H9 (cell line): ENCODE data around the gene ELFN2. TPM values are rescaled to one million over a fixed set of nuclear protein-coding genes. Genes with fewer than 3 reads are reported as not detected.

Source experiments
- DNase-seq: peaks from one replicate; pipeline ENCODE4 v3.0.0-alpha.2; 2017
- H2AFZ ChIP-seq: one replicate; pipeline ENCODE4 v1.6.1; 2013; ENCODE audit warnings: mild to moderate bottlenecking, low read length, control low read depth, moderate library complexity
- H2AK5ac ChIP-seq: 2 replicates; pipeline ENCODE4 v1.6.1; 2013; ENCODE audit warnings: low read length, control low read depth, mixed read lengths; ENCODE audit not compliant: insufficient read length
- H2BK120ac ChIP-seq: one replicate; pipeline ENCODE4 v1.6.1; 2013; ENCODE audit warnings: low read depth, mild to moderate bottlenecking, low read length, control low read depth, inconsistent platforms; ENCODE audit not compliant: poor library complexity, severe bottlenecking
- H2BK12ac ChIP-seq: 2 replicates; pipeline ENCODE4 v1.6.1; 2013; ENCODE audit warnings: low read length, control low read depth, mixed read lengths, low read depth; ENCODE audit not compliant: insufficient read length
- H2BK15ac ChIP-seq: 2 replicates; pipeline ENCODE4 v1.6.1; 2013; ENCODE audit warnings: low read depth, low read length, control low read depth
- H2BK20ac ChIP-seq: one replicate; pipeline ENCODE4 v1.6.1; 2013; ENCODE audit warnings: low read depth, mild to moderate bottlenecking, low read length, control low read depth, inconsistent platforms; ENCODE audit not compliant: poor library complexity, severe bottlenecking
- H2BK5ac ChIP-seq: 2 replicates; pipeline ENCODE4 v1.6.1; 2013; ENCODE audit warnings: low read length, control low read depth, mixed read lengths; ENCODE audit not compliant: insufficient read length
- H3K14ac ChIP-seq: 2 replicates; pipeline ENCODE4 v1.6.1; 2013; ENCODE audit warnings: low read length, control low read depth; ENCODE audit not compliant: insufficient read depth
- H3K18ac ChIP-seq: 2 replicates; pipeline ENCODE4 v1.6.1; 2013; ENCODE audit warnings: low read depth, mild to moderate bottlenecking, mixed read lengths, low read length, control low read depth; ENCODE audit not compliant: insufficient read length
- H3K23ac ChIP-seq: 2 replicates; pipeline ENCODE4 v1.6.1; 2013; ENCODE audit warnings: low read length, control low read depth, mixed read lengths, low read depth; ENCODE audit not compliant: insufficient read length
- H3K23me2 ChIP-seq: 2 replicates; pipeline ENCODE4 v1.6.1; 2013; ENCODE audit warnings: low read depth, mild to moderate bottlenecking, mixed read lengths, low read length, control low read depth; ENCODE audit not compliant: insufficient read length, poor library complexity, severe bottlenecking
- H3K27ac ChIP-seq: 2 replicates; pipeline ENCODE4 v1.5.1; 2013; ENCODE audit warnings: low read length, control low read depth, mixed read lengths, low read depth; ENCODE audit not compliant: insufficient read length
- H3K27me3 ChIP-seq: 2 replicates; pipeline ENCODE4 v1.6.1; 2013; ENCODE audit warnings: low read length, control low read depth, inconsistent platforms; ENCODE audit not compliant: insufficient read depth
- H3K4ac ChIP-seq: 2 replicates; pipeline ENCODE4 v1.6.1; 2013; ENCODE audit warnings: low read depth, mild to moderate bottlenecking, control low read depth, inconsistent platforms, low read length, moderate library complexity
- H3K4me1 ChIP-seq: 2 replicates; pipeline ENCODE4 v1.6.1; 2013; ENCODE audit warnings: low read length, control low read depth, inconsistent platforms; ENCODE audit not compliant: insufficient read depth
- H3K4me2 ChIP-seq: 2 replicates; pipeline ENCODE4 v1.6.1; 2013; ENCODE audit warnings: low read length, control low read depth, mixed read lengths; ENCODE audit not compliant: insufficient read length, insufficient read depth
- H3K56ac ChIP-seq: 2 replicates; pipeline ENCODE4 v1.6.1; 2013; ENCODE audit warnings: low read depth, mild to moderate bottlenecking, mixed read lengths, low read length, control low read depth; ENCODE audit not compliant: insufficient read length
- H3K79me1 ChIP-seq: 2 replicates; pipeline ENCODE4 v1.6.1; 2013; ENCODE audit warnings: low read depth, mild to moderate bottlenecking, moderate library complexity, low read length, control low read depth, inconsistent platforms; ENCODE audit not compliant: insufficient read depth, poor library complexity, severe bottlenecking
- H3K79me2 ChIP-seq: 2 replicates; pipeline ENCODE4 v1.6.1; 2013; ENCODE audit warnings: low read length, control low read depth, inconsistent platforms; ENCODE audit not compliant: insufficient read depth
- H3K9ac ChIP-seq: 2 replicates; pipeline ENCODE4 v1.6.1; 2013; ENCODE audit warnings: low read length, control low read depth, mixed read lengths; ENCODE audit not compliant: insufficient read length; ENCODE audit errors: extremely low read depth
- H3K9me3 ChIP-seq: one replicate; pipeline ENCODE4 v1.6.1; 2013; ENCODE audit warnings: low read depth, low read length, inconsistent platforms; ENCODE audit not compliant: control insufficient read depth
- H3T11ph ChIP-seq: one replicate; pipeline ENCODE4 v1.6.1; 2013; ENCODE audit warnings: mild to moderate bottlenecking, low read length, control low read depth, inconsistent platforms
- H4K20me1 ChIP-seq: one replicate; pipeline ENCODE4 v1.6.1; 2013; ENCODE audit not compliant: control insufficient read depth, insufficient read length, insufficient read depth
- H4K5ac ChIP-seq: 2 replicates; pipeline ENCODE4 v1.6.1; 2013; ENCODE audit warnings: low read depth, mild to moderate bottlenecking, mixed read lengths, low read length, control low read depth; ENCODE audit not compliant: insufficient read length
- H4K8ac ChIP-seq: replicated peaks from 2 replicates; pipeline ENCODE4 v1.6.1; 2013; ENCODE audit warnings: low read length, control low read depth, mixed read lengths, low read depth; ENCODE audit not compliant: insufficient read length
- H4K91ac ChIP-seq: 2 replicates; pipeline ENCODE4 v1.6.1; 2013; ENCODE audit warnings: low read depth, mild to moderate bottlenecking, moderate library complexity, mixed read lengths, low read length, control low read depth; ENCODE audit not compliant: insufficient read length
- H3K27ac Mint-ChIP-seq, 3 experiments: 2 replicates in 2 of 3; 3 replicates in 1 of 3; pipeline ENCODE4 v1.8.0; 2020 to 2021; ENCODE audit warnings: mixed read lengths in 3 of 3, mild to moderate bottlenecking in 1 of 3, moderate library complexity in 1 of 3
- H3K27me3 Mint-ChIP-seq: 2 replicates; pipeline ENCODE4 v1.8.0; 2021; ENCODE audit warnings: low read depth, mild to moderate bottlenecking, moderate library complexity, mixed read lengths
- H3K36me3 Mint-ChIP-seq, 3 experiments: 2 replicates in 2 of 3; 3 replicates in 1 of 3; pipeline ENCODE4 v1.8.0; 2020 to 2021; ENCODE audit warnings: low read depth in 3 of 3, mixed read lengths in 3 of 3; ENCODE audit not compliant: insufficient read depth in 1 of 3
- H3K4me1 Mint-ChIP-seq, 2 experiments: 2 replicates each; pipeline ENCODE4 v1.8.0; 2020; ENCODE audit warnings: mixed read lengths in 2 of 2
- H3K4me3 Mint-ChIP-seq, 2 experiments: 2 replicates in 1 of 2; 3 replicates in 1 of 2; pipeline ENCODE4 v1.8.0; 2020 to 2021; ENCODE audit warnings: mild to moderate bottlenecking in 2 of 2, mixed read lengths in 2 of 2, moderate library complexity in 1 of 2
- H3K9me3 Mint-ChIP-seq, 2 experiments: 2 replicates in 1 of 2; 3 replicates in 1 of 2; pipeline ENCODE4 v1.8.0; 2020; ENCODE audit warnings: mild to moderate bottlenecking in 2 of 2, mixed read lengths in 2 of 2, moderate library complexity in 1 of 2
- CTCF ChIP-seq: fragments of 200-600 bp; sonication (generic); conservative IDR thresholded peaks from 3 replicates; pipeline ENCODE4 v1.8.0; 2021; ENCODE audit warnings: antibody characterized with exemption, mild to moderate bottlenecking
- WGBS: extraction: QIAGEN DNeasy Blood & Tissue Kit; methylation state at CpG from one replicate; pipeline ENCODE4 v1.1.7; 2013; ENCODE audit warnings: missing lambda C conversion rate, low lambda C conversion rate, mixed read lengths; ENCODE audit not compliant: insufficient read length; ENCODE audit errors: extremely low coverage; 5-methylcytosine and 5-hydroxymethylcytosine counted together
- total RNA-seq: library from RNA; stranded (reverse); gene quantifications from 2 replicates; pipeline ENCODE4 v1.2.1, GENCODE V29; 2021

Gene ELFN2
- total RNA-seq, 1 experiment from 2014 or later = 0.70 TPM

GRCh38 chr22:37464181-37464580 is 36.9 kb upstream of the ELFN2 start:
- H3K56ac ChIP-seq = no peak overlapping the region
- no peaks in the 10 kb centered on the region for H4K20me1 ChIP-seq
- no peaks in the 10 kb centered on the region for H3K79me1 ChIP-seq
- no peak overlapping the region for H3K4ac ChIP-seq
- no peaks in the 10 kb centered on the region for H3K9me3 ChIP-seq
- TF ChIP-seq CTCF = no peak
- no CpG with 5 or more reads among the region's 4 CpGs for WGBS
- no peak overlapping the region for H3K23ac ChIP-seq
- H4K91ac ChIP-seq = no peak overlapping the region
- H3K9me3 Mint-ChIP-seq = no peaks in the 10 kb centered on the region
- no peak overlapping the region for H2BK12ac ChIP-seq
- H3K9ac ChIP-seq = no peak overlapping the region
- H3K4me2 ChIP-seq = no peak overlapping the region
- no peak overlapping the region for H2AK5ac ChIP-seq
- no peaks in the 10 kb centered on the region; the same call in 1 of the 2 replicates for H3K4me1 ChIP-seq
- no peak overlapping the region for H2AFZ ChIP-seq
- H3K18ac ChIP-seq = no peak overlapping the region
- H3K27ac ChIP-seq = no peak overlapping the region
- peaks cover 19% of the 10 kb centered on the region for H3K27me3 Mint-ChIP-seq
- H3K27ac Mint-ChIP-seq = no peak overlapping the region
- no peaks in the 10 kb centered on the region for H3K79me2 ChIP-seq
- H2BK15ac ChIP-seq = no peak overlapping the region
- H3T11ph ChIP-seq = no peak overlapping the region
- no peak overlapping the region for H3K14ac ChIP-seq
- H2BK120ac ChIP-seq = no peak overlapping the region
- H3K36me3 Mint-ChIP-seq = no peaks in the 10 kb centered on the region
- peaks cover 0 to 30% of the 10 kb centered on the region in 2 experiments; a peak in 2 of 4 replicates for H3K4me1 Mint-ChIP-seq
- no peaks in the 10 kb centered on the region for H3K23me2 ChIP-seq
- no peak overlapping the region for H2BK20ac ChIP-seq
- no peaks in the 10 kb centered on the region for H3K27me3 ChIP-seq
- H3K4me3 Mint-ChIP-seq = no peak overlapping the region
- H4K5ac ChIP-seq = no peak overlapping the region
- no peak for DNase-seq
- no peak overlapping the region for H2BK5ac ChIP-seq
- H4K8ac ChIP-seq = no peak overlapping the region
